Smooth muscle cell (in vitro differentiated cells): ENCODE data around the gene XPO4. TPM values are rescaled to one million over a fixed set of nuclear protein-coding genes. Genes with fewer than 3 reads are reported as not detected.

Experiments used
- DNase-seq: peaks from one replicate; lab custom pipeline; 2025; ENCODE audit not compliant: unreplicated experiment; lab: John Stamatoyannopoulos, UW
- H2AFZ ChIP-seq: fragments of 200-600 bp; sonication (generic); 2 replicates; pipeline ENCODE4 v1.6.0; 2016; ENCODE audit warnings: antibody characterized with exemption, low read depth, mild to moderate bottlenecking
- H3F3A ChIP-seq: fragments of 200-600 bp; sonication (generic); 2 replicates; pipeline ENCODE4 v1.6.0; 2017; ENCODE audit warnings: antibody characterized with exemption, low read depth
- H3K27ac ChIP-seq: fragments of 200-600 bp; sonication (generic); 2 replicates; pipeline ENCODE4 v1.5.1; 2016; ENCODE audit warnings: low read depth, mild to moderate bottlenecking
- H3K27me3 ChIP-seq: fragments of 200-600 bp; sonication (generic); 2 replicates; pipeline ENCODE4 v1.6.1; 2016; ENCODE audit warnings: low read depth, mild to moderate bottlenecking
- H3K36me3 ChIP-seq: fragments of 200-600 bp; sonication (generic); 2 replicates; pipeline ENCODE4 v1.5.1; 2016; ENCODE audit warnings: low read depth
- H3K4me1 ChIP-seq: fragments of 200-600 bp; sonication (generic); 2 replicates; pipeline ENCODE4 v1.5.1; 2016; ENCODE audit warnings: low read depth
- H3K4me2 ChIP-seq: fragments of 200-600 bp; sonication (generic); 2 replicates; pipeline ENCODE4 v1.6.0; 2016; ENCODE audit warnings: mild to moderate bottlenecking
- H3K4me3 ChIP-seq: fragments of 200-600 bp; sonication (generic); 2 replicates; pipeline ENCODE4 v1.5.1; 2016; ENCODE audit warnings: mild to moderate bottlenecking
- H3K79me2 ChIP-seq: fragments of 200-600 bp; sonication (generic); 2 replicates; pipeline ENCODE4 v1.6.0; 2016; ENCODE audit warnings: low read depth, mild to moderate bottlenecking
- H3K9ac ChIP-seq: fragments of 200-600 bp; sonication (generic); 2 replicates; pipeline ENCODE4 v1.6.0; 2016; ENCODE audit warnings: low read depth
- H3K9me3 ChIP-seq: fragments of 200-600 bp; sonication (generic); replicated peaks from 2 replicates; pipeline ENCODE4 v1.5.1; 2016; ENCODE audit warnings: low read depth
- H4K20me1 ChIP-seq: fragments of 200-600 bp; sonication (generic); 2 replicates; pipeline ENCODE4 v1.6.0; 2016; ENCODE audit warnings: low read depth
- CTCF ChIP-seq: fragments of 200-600 bp; sonication (generic); IDR thresholded peaks from 2 replicates; pipeline ENCODE4 v1.5.1; 2017; ENCODE audit warnings: borderline replicate concordance, mild to moderate bottlenecking, antibody characterized with exemption; ENCODE audit not compliant: insufficient read depth, poor library complexity, severe bottlenecking
- WGBS: methylation state at CpG from one replicate; pipeline ENCODE4 v1.1.7; 2016; ENCODE audit warnings: low lambda C conversion rate; 5-methylcytosine and 5-hydroxymethylcytosine counted together
- polyA plus RNA-seq: library from polyadenylated mRNA; unstranded; fragments of >200 nt; fragmentation: Nextera tagmentation; extraction: Ambion mirVana; gene quantifications from 2 replicates; pipeline ENCODE4 v1.2.1, GENCODE V29; 2016
- total RNA-seq: library from RNA; depleted of rRNA; stranded (reverse); fragments of >200 nt; gene quantifications from 2 replicates; pipeline ENCODE4 v1.2.3, GENCODE V29; 2014

The XPO4 gene
- total and polyA plus RNA-seq, 2 experiments from 2014 or later = 3.3 to 16.2 TPM

- H3K36me3 ChIP-seq = no peaks in the 10 kb centered on the region
- no peaks in the 10 kb centered on the region for H3K79me2 ChIP-seq
- peaks cover 10% of the 10 kb centered on the region for H3F3A ChIP-seq
- H3K4me1 ChIP-seq = peaks cover 9% of the 10 kb centered on the region
- H3K9ac ChIP-seq = no peak overlapping the region
- peak overlapping the region; percentile 32 for H3K4me3 ChIP-seq
- peak overlapping the region; percentile 65 for H3K4me2 ChIP-seq
- no peaks in the 10 kb centered on the region for H4K20me1 ChIP-seq
- no peaks in the 10 kb centered on the region for H3K9me3 ChIP-seq
- no peak for DNase-seq
- peak overlapping the region; percentile 22 for H3K27ac ChIP-seq
- WGBS = 46% methylated on average over 5 of the region's 5 CpGs
- peak; percentile 85 for TF ChIP-seq CTCF
- no peaks in the 10 kb centered on the region for H3K27me3 ChIP-seq
- H2AFZ ChIP-seq = no peak overlapping the region
Observed at GRCh38 chr13:20828539-20829364, 73.8 kb downstream of the XPO4 start.

GRCh38 chr13:20826843-20827560 is 75.5 kb downstream of the XPO4 start:
- no peak for DNase-seq
- Histone ChIP-seq H3K27me3 (no peaks in the 10 kb centered on the region), H2AFZ (no peak overlapping the region), H3K9ac (no peak overlapping the region), H3F3A (peaks cover 10% of the 10 kb centered on the region), H3K4me3 (no peak overlapping the region), H3K4me2 (peak overlapping the region; percentile 39), H3K27ac (peak overlapping the region; percentile 58), H3K79me2 (no peaks in the 10 kb centered on the region), H4K20me1 (no peaks in the 10 kb centered on the region), H3K4me1 (peaks cover 9% of the 10 kb centered on the region), H3K9me3 (no peaks in the 10 kb centered on the region), H3K36me3 (no peaks in the 10 kb centered on the region)
- 53% methylated on average over 3 of the region's 3 CpGs for WGBS
- TF ChIP-seq CTCF = no peak

GRCh38 chr13:20826301-20826700 is 76.2 kb downstream of the XPO4 start:
- no peak for DNase-seq
- Histone ChIP-seq H3K27me3 (no peaks in the 10 kb centered on the region), H3K4me1 (peaks cover 9% of the 10 kb centered on the region), H3K9ac (no peak overlapping the region), H3K4me2 (peak overlapping the region; percentile 76), H4K20me1 (no peaks in the 10 kb centered on the region), H3K79me2 (no peaks in the 10 kb centered on the region), H3K36me3 (no peaks in the 10 kb centered on the region), H3K9me3 (no peaks in the 10 kb centered on the region), H2AFZ (no peak overlapping the region), H3K4me3 (no peak overlapping the region), H3F3A (peaks cover 10% of the 10 kb centered on the region), H3K27ac (peak overlapping the region; percentile 80)
- 82% methylated on average over 5 of the region's 5 CpGs for WGBS
- no peak for TF ChIP-seq CTCF
